GM23338 (cell line): ENCODE data around the gene AJM1. TPM values are rescaled to one million over a fixed set of nuclear protein-coding genes. Genes with fewer than 3 reads are reported as not detected.

Experiments used
- ATAC-seq: fragments of 200-7000 bp; cut with Tn5 transposase; 3 replicates; pipeline ENCODE4 v1.9.1; 2020
- DNase-seq: peaks from one replicate; pipeline ENCODE4 v3.0.0-alpha.2; 2015; ENCODE audit warnings: low spot score
- H2AFZ ChIP-seq: fragments of 200-600 bp; sonication (generic); 2 replicates; pipeline ENCODE4 v1.8.0; 2016; ENCODE audit warnings: antibody characterized with exemption, mild to moderate bottlenecking, moderate library complexity
- H3F3A ChIP-seq: fragments of 200-600 bp; sonication (generic); replicated peaks from 2 replicates; pipeline ENCODE4 v1.8.0; 2017; ENCODE audit warnings: antibody characterized with exemption, mixed run types, low read depth
- H3K27ac ChIP-seq: fragments of 200-600 bp; sonication (generic); 2 replicates; pipeline ENCODE4 v1.6.1; 2016; ENCODE audit warnings: low read depth
- H3K27me3 ChIP-seq: fragments of 200-600 bp; sonication (generic); 2 replicates; pipeline ENCODE4 v1.8.0; 2016; ENCODE audit warnings: mild to moderate bottlenecking, mixed run types, moderate library complexity; ENCODE audit not compliant: insufficient read depth
- H3K36me3 ChIP-seq: fragments of 200-600 bp; sonication (generic); 2 replicates; pipeline ENCODE4 v1.8.0; 2016; ENCODE audit warnings: mild to moderate bottlenecking; ENCODE audit not compliant: insufficient read depth
- H3K4me1 ChIP-seq: fragments of 200-600 bp; sonication (generic); 2 replicates; pipeline ENCODE4 v1.8.0; 2016; ENCODE audit warnings: mild to moderate bottlenecking, moderate library complexity; ENCODE audit not compliant: insufficient read depth
- H3K4me2 ChIP-seq: fragments of 200-600 bp; sonication (generic); 2 replicates; pipeline ENCODE4 v1.7.1; 2017; ENCODE audit warnings: mixed run types
- H3K4me3 ChIP-seq: fragments of 200-600 bp; sonication (generic); 2 replicates; pipeline ENCODE4 v1.6.1; 2016; ENCODE audit warnings: mixed run types
- H3K79me2 ChIP-seq: fragments of 200-600 bp; sonication (generic); replicated peaks from 2 replicates; pipeline ENCODE4 v1.8.0; 2017; ENCODE audit warnings: mild to moderate bottlenecking; ENCODE audit not compliant: insufficient read depth
- H3K9me2 ChIP-seq: fragments of 200-600 bp; sonication (generic); 2 replicates; pipeline ENCODE4 v1.8.0; 2017; ENCODE audit not compliant: insufficient read depth
- H4K20me1 ChIP-seq: fragments of 200-600 bp; sonication (generic); replicated peaks from 2 replicates; pipeline ENCODE4 v1.8.0; 2017; ENCODE audit warnings: mild to moderate bottlenecking; ENCODE audit not compliant: insufficient read depth
- H3K27ac Mint-ChIP-seq: 2 replicates; pipeline ENCODE4 v1.8.0; 2020; ENCODE audit warnings: inconsistent platforms, mild to moderate bottlenecking, moderate library complexity, mixed read lengths
- H3K27me3 Mint-ChIP-seq: 3 replicates; pipeline ENCODE4 v1.8.0; 2022; ENCODE audit warnings: low read depth, mild to moderate bottlenecking, moderate library complexity, mixed read lengths, inconsistent platforms; ENCODE audit not compliant: insufficient read depth, poor library complexity
- H3K36me3 Mint-ChIP-seq: 3 replicates; pipeline ENCODE4 v1.8.0; 2021; ENCODE audit warnings: low read depth, mild to moderate bottlenecking, inconsistent platforms, moderate library complexity, mixed read lengths
- H3K4me1 Mint-ChIP-seq: 3 replicates; pipeline ENCODE4 v1.8.0; 2020; ENCODE audit warnings: mild to moderate bottlenecking, inconsistent platforms, mixed read lengths
- H3K4me3 Mint-ChIP-seq: 3 replicates; pipeline ENCODE4 v1.8.0; 2021; ENCODE audit warnings: moderate library complexity, mild to moderate bottlenecking, inconsistent platforms, mixed read lengths
- H3K9me3 Mint-ChIP-seq: 3 replicates; pipeline ENCODE4 v1.8.0; 2020; ENCODE audit warnings: moderate library complexity, mild to moderate bottlenecking, inconsistent platforms, mixed read lengths
- CREB1 ChIP-seq: fragments of 250-450 bp; sonication (Bioruptor Pico); IDR thresholded peaks from 2 replicates; pipeline ENCODE4 v1.5.0; 2020; ENCODE audit warnings: low read depth, mild to moderate bottlenecking, moderate library complexity
- EZH2 ChIP-seq: fragments of 200-600 bp; sonication (generic); IDR thresholded peaks from one replicate; pipeline ENCODE4 v1.8.0; 2017; ENCODE audit warnings: antibody characterized with exemption, mild to moderate bottlenecking, low read depth; ENCODE audit not compliant: unreplicated experiment
- EZH2phosphoT487 ChIP-seq: fragments of 200-600 bp; sonication (generic); IDR thresholded peaks from one replicate; pipeline ENCODE4 v1.8.1; 2018; ENCODE audit warnings: antibody characterized with exemption; ENCODE audit not compliant: unreplicated experiment
- JUNB ChIP-seq: IDR thresholded peaks from one replicate; pipeline ENCODE4 v1.6.1; 2016; ENCODE audit warnings: antibody characterized with exemption; ENCODE audit not compliant: unreplicated experiment
- NANOG ChIP-seq: IDR thresholded peaks from 2 replicates; pipeline ENCODE4 v1.6.1; 2016; ENCODE audit warnings: antibody characterized with exemption, borderline replicate concordance
- POLR2AphosphoS5 ChIP-seq: IDR thresholded peaks from 2 replicates; pipeline ENCODE4 v1.6.1; 2016; ENCODE audit warnings: antibody characterized with exemption, low read depth
- STAT1 ChIP-seq: IDR thresholded peaks from one replicate; pipeline ENCODE4 v1.6.1; 2016; ENCODE audit warnings: antibody characterized with exemption; ENCODE audit not compliant: unreplicated experiment
- ZNF331 ChIP-seq: fragments of 250-450 bp; sonication (Bioruptor Pico); IDR thresholded peaks from 2 replicates; pipeline ENCODE4 v1.5.0; 2020; ENCODE audit warnings: low read depth, mild to moderate bottlenecking, moderate library complexity
- polyA plus RNA-seq: library from polyadenylated mRNA; unstranded; fragments of >200 nt; fragmentation: Nextera tagmentation; extraction: Ambion mirVana; gene quantifications from 2 replicates; pipeline ENCODE4 v1.2.1, GENCODE V29; 2016
- total RNA-seq: library from RNA; depleted of rRNA; stranded (reverse); fragments of >200 nt; shearing (Covaris generic); gene quantifications from 2 replicates; pipeline ENCODE4 v1.2.3, GENCODE V29; 2014
- TF ChIP-seq, protein P1 (sequence below): IDR thresholded peaks from 2 replicates; pipeline ENCODE4 v1.6.1; 2016; ENCODE audit warnings: antibody characterized with exemption
- TF ChIP-seq, protein P2 (sequence below): fragments of 250-450 bp; sonication (Bioruptor Pico); IDR thresholded peaks from 2 replicates; pipeline ENCODE4 v1.5.0; 2020; ENCODE audit warnings: mild to moderate bottlenecking, moderate library complexity
- TF ChIP-seq, protein P3 (sequence below), 2 experiments: fragments of 200-600 bp in 1 of 2; sonication (generic) in 1 of 2; conservative IDR thresholded peaks; 2 replicates each; pipeline versions ENCODE4 v1.5.1 to v1.6.1; 2016 to 2017; ENCODE audit warnings: antibody characterized with exemption in 2 of 2, low read depth in 2 of 2, mild to moderate bottlenecking in 2 of 2, moderate library complexity in 1 of 2

Gene AJM1
- total and polyA plus RNA-seq, 2 experiments from 2014 or later = 0.36 to 0.49 TPM

DNA sequence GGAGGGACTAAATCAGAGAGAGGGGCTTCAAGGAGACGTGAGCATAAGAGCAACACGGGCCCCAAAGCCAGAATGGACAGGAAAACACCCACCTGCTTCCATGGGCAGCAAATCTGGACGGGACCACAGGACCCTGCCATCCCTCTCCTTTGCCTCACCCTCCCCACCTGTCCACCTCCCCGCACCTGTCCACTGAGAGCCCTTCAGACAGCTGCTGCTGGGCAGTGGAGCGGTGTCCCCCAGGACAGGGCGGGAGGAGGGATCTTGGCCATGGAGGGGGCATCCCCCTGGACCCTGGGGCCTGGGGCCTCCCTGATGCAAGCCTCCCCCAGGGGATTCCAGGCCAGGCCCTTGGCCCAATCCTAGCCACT lies 43.6 kb upstream of the AJM1 start:
- Mint-ChIP-seq H3K36me3 (no peaks in the 10 kb centered on the region; the same call in 2 of the 3 replicates), H3K4me1 (peaks cover 21% of the 10 kb centered on the region), H3K27me3 (peaks cover 30% of the 10 kb centered on the region), H3K27ac (no peak overlapping the region), H3K9me3 (no peaks in the 10 kb centered on the region), H3K4me3 (peak overlapping the region; percentile 88; the same call in 1 of the 3 replicates)
- Histone ChIP-seq H3K9me2 (no peaks in the 10 kb centered on the region), H3K4me2 (peak overlapping the region; percentile 99; the same call in 1 of the 2 replicates), H3K79me2 (no peaks in the 10 kb centered on the region), H3F3A (peaks cover 10% of the 10 kb centered on the region; the same call in 1 of the 2 replicates), H3K36me3 (no peaks in the 10 kb centered on the region), H4K20me1 (no peaks in the 10 kb centered on the region; the same call in 1 of the 2 replicates), H2AFZ (no peak overlapping the region), H3K27me3 (peaks cover 13% of the 10 kb centered on the region), H3K4me1 (peaks cover 16% of the 10 kb centered on the region), H3K27ac (no peak overlapping the region), H3K4me3 (no peak overlapping the region; the same call in 1 of the 2 replicates)
- no peak for ATAC-seq
- DNase-seq = no peak
- TF ChIP-seq EZH2phosphoT487 (no peak), POLR2AphosphoS5 (no peak), STAT1 (no peak), NANOG (no peak), EZH2 (no peak), JUNB (no peak), CREB1 (CRISPR knock-in tag) (no peak), ZNF331 (no peak)
- TF ChIP-seq, protein P1, sequence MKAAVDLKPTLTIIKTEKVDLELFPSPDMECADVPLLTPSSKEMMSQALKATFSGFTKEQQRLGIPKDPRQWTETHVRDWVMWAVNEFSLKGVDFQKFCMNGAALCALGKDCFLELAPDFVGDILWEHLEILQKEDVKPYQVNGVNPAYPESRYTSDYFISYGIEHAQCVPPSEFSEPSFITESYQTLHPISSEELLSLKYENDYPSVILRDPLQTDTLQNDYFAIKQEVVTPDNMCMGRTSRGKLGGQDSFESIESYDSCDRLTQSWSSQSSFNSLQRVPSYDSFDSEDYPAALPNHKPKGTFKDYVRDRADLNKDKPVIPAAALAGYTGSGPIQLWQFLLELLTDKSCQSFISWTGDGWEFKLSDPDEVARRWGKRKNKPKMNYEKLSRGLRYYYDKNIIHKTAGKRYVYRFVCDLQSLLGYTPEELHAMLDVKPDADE = no peak

DNA sequence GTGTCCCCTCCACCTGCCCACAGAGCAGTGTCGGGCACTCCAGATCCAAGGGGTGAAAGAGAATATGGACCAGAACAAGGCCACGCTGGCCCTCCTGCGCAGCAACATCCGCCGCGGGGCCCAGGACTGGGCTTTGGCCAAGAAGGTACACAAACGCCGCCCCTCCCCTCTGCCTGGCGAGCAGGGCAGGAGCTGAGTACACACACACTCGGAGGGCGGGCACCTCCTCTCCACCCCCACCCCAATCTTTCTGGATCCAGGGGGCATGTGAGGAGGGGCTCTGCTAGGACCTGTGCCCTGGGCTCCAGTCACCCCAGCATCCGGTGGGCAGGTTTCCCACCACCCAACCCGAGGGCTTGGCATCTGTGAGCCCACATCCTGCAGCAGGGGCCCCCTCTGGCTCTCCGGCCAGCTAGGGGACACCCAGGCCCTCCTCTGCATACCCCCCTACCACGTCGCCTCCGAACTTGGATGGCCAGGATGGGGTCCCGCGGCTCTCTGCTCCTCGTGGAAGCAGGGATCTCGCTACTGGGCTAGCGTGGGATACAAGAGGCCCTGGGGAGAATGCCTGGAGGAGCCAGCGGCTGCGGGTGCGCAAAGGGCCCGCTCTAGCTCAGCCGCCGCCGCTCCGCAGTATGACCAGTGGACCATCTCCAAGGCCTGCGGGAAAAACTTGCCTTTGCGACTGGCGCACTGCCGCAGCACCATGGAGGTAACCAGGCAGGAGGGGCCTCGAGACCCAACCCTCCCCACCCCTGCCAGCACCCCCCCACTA lies 43.0 kb upstream of the AJM1 start:
- ATAC-seq = peak; percentile 22
- no peaks in the 10 kb centered on the region for H3K79me2 ChIP-seq
- Mint-ChIP-seq H3K4me3 (peak overlapping the region; percentile 88), H3K9me3 (no peaks in the 10 kb centered on the region), H3K27me3 (peaks cover 34% of the 10 kb centered on the region), H3K27ac (no peak overlapping the region), H3K4me1 (peaks cover 21% of the 10 kb centered on the region), H3K36me3 (no peaks in the 10 kb centered on the region; the same call in 2 of the 3 replicates)
- H3K4me1 ChIP-seq = peaks cover 16% of the 10 kb centered on the region
- H3K36me3 ChIP-seq = no peaks in the 10 kb centered on the region
- no peaks in the 10 kb centered on the region for H3K9me2 ChIP-seq
- no peak overlapping the region for H3K27ac ChIP-seq
- H4K20me1 ChIP-seq = no peaks in the 10 kb centered on the region; the same call in 1 of the 2 replicates
- H3K27me3 ChIP-seq = peaks cover 13% of the 10 kb centered on the region
- DNase-seq = peak; percentile 64
- H3F3A ChIP-seq = peaks cover 10% of the 10 kb centered on the region; the same call in 1 of the 2 replicates
- peak overlapping the region; percentile 99 for H3K4me2 ChIP-seq
- H3K4me3 ChIP-seq = peak overlapping the region; percentile 89
- peak overlapping the region; percentile 89 for H2AFZ ChIP-seq
- TF ChIP-seq, protein P1 = no peak
- TF ChIP-seq, protein P2, sequence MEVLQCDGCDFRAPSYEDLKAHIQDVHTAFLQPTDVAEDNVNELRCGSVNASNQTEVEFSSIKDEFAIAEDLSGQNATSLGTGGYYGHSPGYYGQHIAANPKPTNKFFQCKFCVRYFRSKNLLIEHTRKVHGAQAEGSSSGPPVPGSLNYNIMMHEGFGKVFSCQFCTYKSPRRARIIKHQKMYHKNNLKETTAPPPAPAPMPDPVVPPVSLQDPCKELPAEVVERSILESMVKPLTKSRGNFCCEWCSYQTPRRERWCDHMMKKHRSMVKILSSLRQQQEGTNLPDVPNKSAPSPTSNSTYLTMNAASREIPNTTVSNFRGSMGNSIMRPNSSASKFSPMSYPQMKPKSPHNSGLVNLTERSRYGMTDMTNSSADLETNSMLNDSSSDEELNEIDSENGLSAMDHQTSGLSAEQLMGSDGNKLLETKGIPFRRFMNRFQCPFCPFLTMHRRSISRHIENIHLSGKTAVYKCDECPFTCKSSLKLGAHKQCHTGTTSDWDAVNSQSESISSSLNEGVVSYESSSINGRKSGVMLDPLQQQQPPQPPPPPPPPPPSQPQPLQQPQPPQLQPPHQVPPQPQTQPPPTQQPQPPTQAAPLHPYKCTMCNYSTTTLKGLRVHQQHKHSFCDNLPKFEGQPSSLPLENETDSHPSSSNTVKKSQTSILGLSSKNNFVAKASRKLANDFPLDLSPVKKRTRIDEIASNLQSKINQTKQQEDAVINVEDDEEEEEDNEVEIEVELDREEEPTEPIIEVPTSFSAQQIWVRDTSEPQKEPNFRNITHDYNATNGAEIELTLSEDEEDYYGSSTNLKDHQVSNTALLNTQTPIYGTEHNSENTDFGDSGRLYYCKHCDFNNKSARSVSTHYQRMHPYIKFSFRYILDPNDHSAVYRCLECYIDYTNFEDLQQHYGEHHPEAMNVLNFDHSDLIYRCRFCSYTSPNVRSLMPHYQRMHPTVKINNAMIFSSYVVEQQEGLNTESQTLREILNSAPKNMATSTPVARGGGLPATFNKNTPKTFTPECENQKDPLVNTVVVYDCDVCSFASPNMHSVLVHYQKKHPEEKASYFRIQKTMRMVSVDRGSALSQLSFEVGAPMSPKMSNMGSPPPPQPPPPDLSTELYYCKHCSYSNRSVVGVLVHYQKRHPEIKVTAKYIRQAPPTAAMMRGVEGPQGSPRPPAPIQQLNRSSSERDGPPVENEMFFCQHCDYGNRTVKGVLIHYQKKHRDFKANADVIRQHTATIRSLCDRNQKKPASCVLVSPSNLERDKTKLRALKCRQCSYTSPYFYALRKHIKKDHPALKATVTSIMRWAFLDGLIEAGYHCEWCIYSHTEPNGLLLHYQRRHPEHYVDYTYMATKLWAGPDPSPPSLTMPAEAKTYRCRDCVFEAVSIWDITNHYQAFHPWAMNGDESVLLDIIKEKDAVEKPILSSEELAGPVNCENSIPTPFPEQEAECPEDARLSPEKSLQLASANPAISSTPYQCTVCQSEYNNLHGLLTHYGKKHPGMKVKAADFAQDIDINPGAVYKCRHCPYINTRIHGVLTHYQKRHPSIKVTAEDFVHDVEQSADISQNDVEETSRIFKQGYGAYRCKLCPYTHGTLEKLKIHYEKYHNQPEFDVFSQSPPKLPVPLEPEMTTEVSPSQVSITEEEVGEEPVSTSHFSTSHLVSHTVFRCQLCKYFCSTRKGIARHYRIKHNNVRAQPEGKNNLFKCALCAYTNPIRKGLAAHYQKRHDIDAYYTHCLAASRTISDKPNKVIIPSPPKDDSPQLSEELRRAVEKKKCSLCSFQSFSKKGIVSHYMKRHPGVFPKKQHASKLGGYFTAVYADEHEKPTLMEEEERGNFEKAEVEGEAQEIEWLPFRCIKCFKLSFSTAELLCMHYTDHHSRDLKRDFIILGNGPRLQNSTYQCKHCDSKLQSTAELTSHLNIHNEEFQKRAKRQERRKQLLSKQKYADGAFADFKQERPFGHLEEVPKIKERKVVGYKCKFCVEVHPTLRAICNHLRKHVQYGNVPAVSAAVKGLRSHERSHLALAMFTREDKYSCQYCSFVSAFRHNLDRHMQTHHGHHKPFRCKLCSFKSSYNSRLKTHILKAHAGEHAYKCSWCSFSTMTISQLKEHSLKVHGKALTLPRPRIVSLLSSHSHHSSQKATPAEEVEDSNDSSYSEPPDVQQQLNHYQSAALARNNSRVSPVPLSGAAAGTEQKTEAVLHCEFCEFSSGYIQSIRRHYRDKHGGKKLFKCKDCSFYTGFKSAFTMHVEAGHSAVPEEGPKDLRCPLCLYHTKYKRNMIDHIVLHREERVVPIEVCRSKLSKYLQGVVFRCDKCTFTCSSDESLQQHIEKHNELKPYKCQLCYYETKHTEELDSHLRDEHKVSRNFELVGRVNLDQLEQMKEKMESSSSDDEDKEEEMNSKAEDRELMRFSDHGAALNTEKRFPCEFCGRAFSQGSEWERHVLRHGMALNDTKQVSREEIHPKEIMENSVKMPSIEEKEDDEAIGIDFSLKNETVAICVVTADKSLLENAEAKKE (CRISPR knock-in tag) = no peak
- TF ChIP-seq, protein P3, sequence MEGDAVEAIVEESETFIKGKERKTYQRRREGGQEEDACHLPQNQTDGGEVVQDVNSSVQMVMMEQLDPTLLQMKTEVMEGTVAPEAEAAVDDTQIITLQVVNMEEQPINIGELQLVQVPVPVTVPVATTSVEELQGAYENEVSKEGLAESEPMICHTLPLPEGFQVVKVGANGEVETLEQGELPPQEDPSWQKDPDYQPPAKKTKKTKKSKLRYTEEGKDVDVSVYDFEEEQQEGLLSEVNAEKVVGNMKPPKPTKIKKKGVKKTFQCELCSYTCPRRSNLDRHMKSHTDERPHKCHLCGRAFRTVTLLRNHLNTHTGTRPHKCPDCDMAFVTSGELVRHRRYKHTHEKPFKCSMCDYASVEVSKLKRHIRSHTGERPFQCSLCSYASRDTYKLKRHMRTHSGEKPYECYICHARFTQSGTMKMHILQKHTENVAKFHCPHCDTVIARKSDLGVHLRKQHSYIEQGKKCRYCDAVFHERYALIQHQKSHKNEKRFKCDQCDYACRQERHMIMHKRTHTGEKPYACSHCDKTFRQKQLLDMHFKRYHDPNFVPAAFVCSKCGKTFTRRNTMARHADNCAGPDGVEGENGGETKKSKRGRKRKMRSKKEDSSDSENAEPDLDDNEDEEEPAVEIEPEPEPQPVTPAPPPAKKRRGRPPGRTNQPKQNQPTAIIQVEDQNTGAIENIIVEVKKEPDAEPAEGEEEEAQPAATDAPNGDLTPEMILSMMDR (conservative IDR thresholded peaks at IDR 0.05; ENCODE audit: low read depth in 2 of 2) = no peak
